ENCODE results near the gene ZNF670. TPM values are rescaled to one million over a fixed set of nuclear protein-coding genes. Genes with fewer than 3 reads are reported as not detected.

ZNF670 gene
- total RNA-seq, 1 donor from 2014 or later, result 38.4 TPM

GRCh38 chr1:247090455-247090854 is 11.8 kb upstream of the ZNF670 start:
- H2AFZ ChIP-seq (replicated peaks), result no peak overlapping the region
- no peaks in the 10 kb centered on the region for H3K27me3 ChIP-seq
- Mint-ChIP-seq H3K4me3 (no peak overlapping the region), H3K9me3 (peaks cover 3% of the 10 kb centered on the region), H3K27ac (no peak overlapping the region), H3K27me3 (ENCODE audit: insufficient read depth, low read depth) (peaks cover 8% of the 10 kb centered on the region), H3K4me1 (no peaks in the 10 kb centered on the region), H3K36me3 (peaks cover 1% of the 10 kb centered on the region)
- H3K9ac ChIP-seq, result no peak overlapping the region
- H3K4me2 ChIP-seq, result no peak overlapping the region
- TF ChIP-seq EZH2 (IDR thresholded peaks at IDR 0.05) (no peak), EZH2phosphoT487 (IDR thresholded peaks at IDR 0.05) (no peak)
- TF ChIP-seq, protein P1, sequence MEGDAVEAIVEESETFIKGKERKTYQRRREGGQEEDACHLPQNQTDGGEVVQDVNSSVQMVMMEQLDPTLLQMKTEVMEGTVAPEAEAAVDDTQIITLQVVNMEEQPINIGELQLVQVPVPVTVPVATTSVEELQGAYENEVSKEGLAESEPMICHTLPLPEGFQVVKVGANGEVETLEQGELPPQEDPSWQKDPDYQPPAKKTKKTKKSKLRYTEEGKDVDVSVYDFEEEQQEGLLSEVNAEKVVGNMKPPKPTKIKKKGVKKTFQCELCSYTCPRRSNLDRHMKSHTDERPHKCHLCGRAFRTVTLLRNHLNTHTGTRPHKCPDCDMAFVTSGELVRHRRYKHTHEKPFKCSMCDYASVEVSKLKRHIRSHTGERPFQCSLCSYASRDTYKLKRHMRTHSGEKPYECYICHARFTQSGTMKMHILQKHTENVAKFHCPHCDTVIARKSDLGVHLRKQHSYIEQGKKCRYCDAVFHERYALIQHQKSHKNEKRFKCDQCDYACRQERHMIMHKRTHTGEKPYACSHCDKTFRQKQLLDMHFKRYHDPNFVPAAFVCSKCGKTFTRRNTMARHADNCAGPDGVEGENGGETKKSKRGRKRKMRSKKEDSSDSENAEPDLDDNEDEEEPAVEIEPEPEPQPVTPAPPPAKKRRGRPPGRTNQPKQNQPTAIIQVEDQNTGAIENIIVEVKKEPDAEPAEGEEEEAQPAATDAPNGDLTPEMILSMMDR (IDR thresholded peaks at IDR 0.05), result no peak
- no peak overlapping the region for H3K4me3 ChIP-seq
- H3K27ac ChIP-seq, result no peak overlapping the region
- no peaks in the 10 kb centered on the region for H3F3A ChIP-seq (ENCODE audit: low read depth)
- H3K79me2 ChIP-seq (ENCODE audit: low read depth), result no peaks in the 10 kb centered on the region
- no peaks in the 10 kb centered on the region for H3K36me3 ChIP-seq
- no peaks in the 10 kb centered on the region for H3K4me1 ChIP-seq
- DNase-seq (ENCODE audit: low spot score), result no peak
- no peaks in the 10 kb centered on the region for H4K20me1 ChIP-seq (ENCODE audit: low read depth)
- H3K9me3 ChIP-seq (ENCODE audit: low read depth), result no peaks in the 10 kb centered on the region

GRCh38 chr1:247089616-247090375 is 11.2 kb upstream of the ZNF670 start:
- Histone ChIP-seq H3K4me2 (no peak overlapping the region), H4K20me1 (ENCODE audit: low read depth) (no peaks in the 10 kb centered on the region), H3K27me3 (no peaks in the 10 kb centered on the region), H3K79me2 (ENCODE audit: low read depth) (no peaks in the 10 kb centered on the region), H3K4me3 (no peak overlapping the region), H3K36me3 (no peaks in the 10 kb centered on the region), H3K27ac (no peak overlapping the region), H3K9ac (no peak overlapping the region), H3K4me1 (no peaks in the 10 kb centered on the region), H3F3A (ENCODE audit: low read depth) (no peaks in the 10 kb centered on the region), H3K9me3 (ENCODE audit: low read depth) (no peaks in the 10 kb centered on the region), H2AFZ (replicated peaks) (no peak overlapping the region)
- no peak overlapping the region for H3K4me3 Mint-ChIP-seq
- peaks cover 5% of the 10 kb centered on the region for H3K9me3 Mint-ChIP-seq
- H3K27me3 Mint-ChIP-seq (ENCODE audit: insufficient read depth, low read depth), result peaks cover 8% of the 10 kb centered on the region
- peaks cover 1% of the 10 kb centered on the region for H3K36me3 Mint-ChIP-seq
- no peak for TF ChIP-seq EZH2phosphoT487 (IDR thresholded peaks at IDR 0.05)
- TF ChIP-seq EZH2 (IDR thresholded peaks at IDR 0.05), result no peak
- TF ChIP-seq, protein P1 (IDR thresholded peaks at IDR 0.05), result no peak
- DNase-seq (ENCODE audit: low spot score), result peak; percentile 25
- H3K4me1 Mint-ChIP-seq, result no peaks in the 10 kb centered on the region
- H3K27ac Mint-ChIP-seq, result no peak overlapping the region

DNA sequence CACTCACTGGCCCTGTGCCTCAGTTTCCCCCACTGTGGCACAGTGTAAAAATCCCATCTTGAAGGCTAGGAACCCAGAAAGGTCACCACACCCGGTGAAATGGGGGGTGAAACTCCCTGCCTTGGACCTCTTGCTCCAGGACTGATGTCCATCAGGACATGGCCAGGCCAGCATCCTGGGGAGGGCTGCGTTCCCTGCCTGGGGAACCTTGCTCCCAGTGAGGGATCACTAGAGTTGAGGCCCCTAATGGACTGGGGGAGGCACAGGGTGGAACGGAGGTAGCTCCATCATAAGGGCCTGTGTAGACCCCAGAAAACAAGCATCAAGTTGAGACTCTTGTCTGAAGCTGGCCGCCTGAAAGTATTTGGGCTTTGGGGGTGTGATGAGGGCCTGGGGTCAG is 10.4 kb upstream of the ZNF670 start:
- TF ChIP-seq, protein P1 (IDR thresholded peaks at IDR 0.05), result no peak
- TF ChIP-seq EZH2phosphoT487 (IDR thresholded peaks at IDR 0.05) (no peak), EZH2 (IDR thresholded peaks at IDR 0.05) (no peak)
- H3F3A ChIP-seq (ENCODE audit: low read depth), result no peaks in the 10 kb centered on the region
- H3K9me3 ChIP-seq (ENCODE audit: low read depth), result no peaks in the 10 kb centered on the region
- H3K79me2 ChIP-seq (ENCODE audit: low read depth), result no peaks in the 10 kb centered on the region
- peaks cover 10% of the 10 kb centered on the region for H3K9me3 Mint-ChIP-seq
- no peak overlapping the region for H3K27ac Mint-ChIP-seq
- H3K4me2 ChIP-seq, result no peak overlapping the region
- H3K27me3 Mint-ChIP-seq (ENCODE audit: insufficient read depth, low read depth), result peaks cover 8% of the 10 kb centered on the region
- no peaks in the 10 kb centered on the region for H3K4me1 Mint-ChIP-seq
- H3K27ac ChIP-seq, result no peak overlapping the region
- no peaks in the 10 kb centered on the region for H3K27me3 ChIP-seq
- no peak for DNase-seq (ENCODE audit: low spot score)
- no peaks in the 10 kb centered on the region for H3K36me3 Mint-ChIP-seq
- no peaks in the 10 kb centered on the region for H3K36me3 ChIP-seq
- H2AFZ ChIP-seq (replicated peaks), result no peak overlapping the region
- no peak overlapping the region for H3K4me3 Mint-ChIP-seq
- no peaks in the 10 kb centered on the region for H4K20me1 ChIP-seq (ENCODE audit: low read depth)
- no peak overlapping the region for H3K4me3 ChIP-seq
- H3K9ac ChIP-seq, result no peak overlapping the region
- H3K4me1 ChIP-seq, result no peaks in the 10 kb centered on the region
